ENCODE data around the gene ENTR1.

Gene ENTR1

DNA sequence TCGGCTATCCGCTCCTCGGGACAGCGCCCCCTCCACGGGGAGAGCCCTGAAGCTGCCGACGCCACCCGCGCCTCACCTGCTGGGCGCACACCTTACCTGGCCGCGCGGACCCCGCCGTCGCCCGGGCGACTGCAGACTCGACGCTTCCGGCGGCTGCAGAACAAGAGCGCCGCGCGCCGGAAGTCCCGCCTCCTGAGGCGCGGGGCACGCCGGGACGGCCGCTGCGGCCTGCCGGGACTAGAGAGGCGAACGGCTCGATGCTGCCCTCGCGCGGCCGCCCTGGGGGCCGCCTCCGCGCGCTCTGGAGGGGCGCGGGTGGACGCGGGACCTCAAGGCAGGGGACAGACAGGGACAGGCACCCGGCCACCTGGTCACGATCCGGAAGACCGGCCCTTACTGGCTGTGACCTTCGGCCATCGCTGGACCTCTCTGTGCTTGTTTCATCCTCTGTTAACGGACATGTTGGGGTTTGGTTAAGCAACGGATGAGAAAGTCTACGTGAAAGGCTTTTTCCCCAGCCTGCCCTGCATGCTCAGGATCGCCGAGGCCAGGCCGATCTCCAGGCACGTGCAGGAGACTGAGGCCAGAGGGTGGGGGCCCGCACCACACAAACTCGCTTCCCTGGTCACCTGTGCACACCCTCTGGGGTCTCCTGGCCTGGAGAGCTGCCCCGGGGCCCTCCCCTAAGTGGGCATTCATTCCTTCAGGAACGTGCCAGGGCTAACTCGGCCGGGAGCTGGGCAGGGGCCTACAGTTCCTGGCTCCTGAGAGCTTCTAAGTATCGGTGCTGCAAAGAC is 10.2 kb downstream of the ENTR1 start, which contains the start of gene SNAPC4:
TSS of gene SNAPC4 (minus strand) at position 133 of the 797 bp plus-strand sequence. CDS start 1,742 bp downstream, outside the sequence.
- in situ Hi-C loops (cut with MboI; ENCODE audit: low sequenced_read_pairs) = no loop called here

DNA sequence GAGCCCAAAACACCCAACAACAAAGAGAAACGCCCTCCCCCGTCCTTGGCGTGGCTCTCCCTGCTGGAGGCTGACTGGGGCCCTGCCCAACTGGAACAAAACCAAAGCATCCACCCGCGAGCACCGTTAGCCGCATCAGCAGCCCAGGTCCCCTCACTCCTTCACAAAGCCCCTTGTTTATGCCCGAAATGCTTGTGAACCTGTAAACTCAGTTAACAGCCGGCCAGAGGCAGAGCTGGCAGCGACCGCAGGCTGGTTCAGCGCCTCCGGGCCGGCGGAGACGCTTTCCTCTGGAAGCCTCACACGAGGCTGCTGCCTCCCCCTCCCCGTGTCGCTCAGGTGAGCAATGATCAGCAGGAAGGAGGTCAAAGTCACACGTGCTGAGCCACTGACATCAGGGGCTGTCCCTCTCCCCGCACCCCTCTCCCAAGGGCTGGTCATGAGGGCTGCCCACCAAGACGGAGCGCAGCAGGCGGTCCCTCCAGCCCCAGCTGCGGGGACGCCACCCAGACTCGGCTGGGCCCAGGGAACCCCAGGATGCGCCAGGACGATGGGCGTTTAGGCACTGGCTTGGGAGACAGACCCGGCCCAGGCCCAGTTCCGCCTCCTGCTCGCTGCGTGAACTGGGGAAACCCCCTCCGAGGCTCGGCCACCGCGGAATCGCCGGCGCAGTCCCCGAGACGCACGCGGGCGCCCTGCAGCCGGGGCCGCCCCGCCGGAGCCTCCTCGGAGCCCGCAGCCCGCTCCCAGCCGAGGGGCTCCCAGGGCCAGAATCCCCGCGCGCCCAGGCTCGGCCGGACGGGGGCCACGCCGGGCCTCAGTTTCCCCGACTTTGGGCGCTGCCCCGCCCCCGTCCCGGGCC is 11.0 kb downstream of the ENTR1 start:
- in situ Hi-C loops (cut with MboI; ENCODE audit: low sequenced_read_pairs) = no loop called here

- in situ Hi-C loops (cut with MboI; ENCODE audit: low sequenced_read_pairs) = no loop called here
Measured at GRCh38 chr9:136398286-136398685, 12.1 kb downstream of the ENTR1 start.

DNA sequence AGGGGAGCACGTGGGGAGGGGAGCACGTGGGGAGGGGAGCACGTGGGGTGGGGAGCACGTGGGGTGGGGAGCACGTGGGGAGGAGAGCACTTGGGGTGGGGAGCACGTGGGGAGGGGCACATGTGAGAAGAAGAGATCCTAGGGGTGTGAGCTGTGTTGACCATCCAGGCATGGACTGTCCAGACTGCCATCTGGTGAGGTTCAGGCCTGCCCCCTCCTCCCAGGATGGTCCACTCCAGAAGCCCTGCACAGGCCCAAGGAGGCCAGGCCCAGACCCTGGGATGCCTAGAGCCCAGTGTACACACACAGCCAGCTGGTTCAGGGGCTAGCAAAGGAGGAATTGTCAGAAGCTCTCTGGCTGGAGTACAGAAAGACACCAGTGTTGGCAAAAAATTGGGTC is 12.8 kb downstream of the ENTR1 start:
- in situ Hi-C loops (cut with MboI; ENCODE audit: low sequenced_read_pairs) = no loop called here

DNA sequence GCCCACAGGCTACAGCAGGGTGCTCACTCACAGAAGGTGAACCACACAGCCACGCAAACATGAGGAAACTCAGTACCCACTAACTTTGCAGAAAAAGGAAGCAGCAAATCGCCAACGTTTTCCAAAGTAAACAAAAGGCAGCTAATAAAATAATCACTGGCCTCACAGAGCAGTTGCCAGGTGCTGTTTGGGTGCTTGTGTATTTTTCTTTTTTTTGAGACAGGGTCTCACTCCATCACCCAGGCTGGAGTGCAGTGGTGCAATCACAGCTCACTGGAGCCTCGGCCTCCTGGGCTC is 14.2 kb downstream of the ENTR1 start:
- in situ Hi-C loops (cut with MboI; ENCODE audit: low sequenced_read_pairs) = no loop called here

- in situ Hi-C loops (cut with MboI; ENCODE audit: low sequenced_read_pairs) = no loop called here
Measured at GRCh38 chr9:136395345-136396218, 14.8 kb downstream of the ENTR1 start.

GRCh38 chr9:136395020-136395340 is 15.4 kb downstream of the ENTR1 start:
- in situ Hi-C loops (cut with MboI; ENCODE audit: low sequenced_read_pairs) = no loop called here

GRCh38 chr9:136394312-136395019 is 15.9 kb downstream of the ENTR1 start:
- in situ Hi-C loops (cut with MboI; ENCODE audit: low sequenced_read_pairs) = no loop called here

GRCh38 chr9:136393531-136393930 is 16.9 kb downstream of the ENTR1 start:
- in situ Hi-C loops (cut with MboI; ENCODE audit: low sequenced_read_pairs) = no loop called here

DNA sequence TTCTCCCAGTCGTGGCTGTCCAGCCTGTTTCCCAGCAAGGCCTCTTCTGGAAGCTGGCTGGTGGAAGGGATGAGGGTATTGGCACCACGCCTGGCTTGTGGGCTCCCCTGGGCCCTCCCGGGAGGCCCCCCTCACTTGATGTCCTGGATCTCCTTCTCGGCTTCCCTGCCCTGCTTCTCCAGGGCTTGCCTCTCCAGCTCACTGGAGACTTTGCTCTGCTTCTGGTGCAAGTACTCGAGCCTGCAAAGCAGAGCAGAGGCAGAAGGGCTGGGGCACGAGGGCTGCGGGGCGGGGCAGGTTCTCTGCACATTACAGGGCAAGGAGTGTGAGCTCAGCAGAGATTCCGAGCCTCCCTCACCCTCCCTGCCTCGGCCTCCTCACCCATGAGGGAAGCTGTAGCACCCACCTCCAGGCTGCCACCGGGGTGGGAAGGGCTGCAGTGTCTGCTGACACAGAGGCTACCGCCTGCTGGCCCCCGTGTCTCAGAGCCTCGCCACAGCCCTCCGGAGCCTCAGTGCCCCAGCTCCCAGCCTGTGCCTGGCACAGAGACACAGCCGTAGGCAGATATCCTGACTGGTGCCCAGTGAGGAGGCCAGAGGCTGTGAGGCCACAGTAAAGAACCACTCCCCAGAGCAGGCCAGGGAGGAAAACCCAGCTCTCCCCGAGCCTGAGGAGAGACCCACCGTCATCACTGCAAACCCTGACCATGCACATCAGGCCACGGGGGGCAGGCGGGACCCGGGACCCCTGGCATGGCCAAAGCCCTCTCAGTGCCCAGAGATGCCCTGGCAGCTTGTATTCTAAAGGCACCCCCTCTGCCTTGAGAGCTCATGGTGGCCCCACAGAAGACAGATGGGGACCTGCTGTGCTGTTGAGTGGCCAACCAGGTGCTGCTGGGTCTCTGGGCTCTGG is 17.6 kb downstream of the ENTR1 start:
- in situ Hi-C loops (cut with MboI; ENCODE audit: low sequenced_read_pairs) = no loop called here

DNA sequence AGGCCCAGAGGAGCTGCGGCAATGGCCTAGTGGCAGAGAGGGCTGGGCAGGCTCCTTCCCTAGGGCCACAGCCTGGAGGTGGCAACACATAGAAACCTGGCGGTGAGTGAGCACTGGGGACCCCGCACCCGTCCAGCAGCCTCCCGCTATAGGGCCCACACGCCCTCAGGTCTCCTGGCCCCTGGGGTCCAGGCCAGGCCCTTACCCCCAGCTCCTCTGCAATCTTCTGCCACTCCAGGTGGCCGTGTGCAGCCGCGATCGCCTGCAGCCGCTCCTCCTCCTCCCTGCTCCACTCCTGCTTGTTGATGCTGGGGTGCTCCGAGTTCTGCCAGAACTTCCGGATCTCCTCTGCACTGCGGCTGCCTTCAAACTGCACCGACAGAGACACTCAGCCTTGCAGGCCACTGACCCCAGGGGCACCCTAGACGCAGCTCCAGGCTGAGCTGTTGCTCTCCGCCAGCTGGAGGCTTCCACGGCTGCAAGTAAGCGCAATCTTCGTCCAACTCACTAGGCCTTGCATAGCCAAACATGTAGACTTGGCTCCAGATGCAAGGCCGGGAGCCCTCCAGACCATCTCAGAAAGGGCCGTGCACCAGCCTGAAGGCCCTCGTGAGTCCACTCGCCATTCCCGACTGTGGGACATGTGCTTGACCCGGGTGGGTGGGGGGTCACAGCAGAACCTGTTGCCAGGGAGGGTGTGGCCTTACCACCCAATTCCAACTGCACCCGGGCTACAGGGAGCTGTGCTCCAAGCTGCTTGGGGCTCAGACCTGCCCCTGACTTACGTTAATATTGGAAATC is 18.5 kb downstream of the ENTR1 start:
- in situ Hi-C loops (cut with MboI; ENCODE audit: low sequenced_read_pairs) = no loop called here

DNA sequence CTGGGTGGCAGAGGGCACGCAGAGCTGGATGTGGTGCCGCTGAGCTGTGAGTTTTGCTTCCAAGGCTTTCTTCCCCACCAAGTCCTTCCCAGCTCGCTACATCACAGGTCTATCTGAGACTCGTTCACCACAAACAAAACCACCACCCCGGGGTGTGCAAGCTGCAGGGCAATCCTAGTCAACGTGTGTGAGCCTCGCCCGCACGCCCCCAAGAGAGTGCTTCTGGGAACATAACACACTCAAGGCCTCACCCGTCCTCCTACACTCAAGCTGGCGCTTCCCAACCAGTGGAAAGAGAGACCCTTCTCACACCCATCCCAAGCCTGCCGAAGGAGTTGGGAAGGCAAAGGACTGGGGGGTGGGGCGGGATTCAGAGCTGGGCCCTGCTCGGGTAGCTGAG is 21.0 kb downstream of the ENTR1 start:
- in situ Hi-C loops (cut with MboI; ENCODE audit: low sequenced_read_pairs) = no loop called here

DNA sequence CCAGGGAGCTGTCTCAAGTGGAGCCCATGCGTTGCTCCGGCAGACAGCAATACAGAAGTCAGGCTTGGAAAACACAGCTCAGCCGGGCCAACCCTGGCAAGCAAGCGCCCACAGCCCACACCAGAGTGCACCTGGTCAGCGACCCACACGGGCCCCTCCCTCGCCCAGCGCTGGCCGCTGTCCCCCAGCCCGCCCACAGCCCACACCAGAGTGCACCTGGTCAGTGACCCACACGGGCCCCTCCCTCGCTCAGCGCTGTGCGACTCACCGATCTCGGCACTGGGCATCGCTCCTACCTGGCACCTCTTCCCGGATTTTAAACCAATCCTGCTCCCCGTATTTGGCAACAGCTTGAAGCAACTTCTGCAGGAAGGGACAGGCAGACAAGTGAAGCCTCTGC is 23.2 kb downstream of the ENTR1 start:
- in situ Hi-C loops (cut with MboI; ENCODE audit: low sequenced_read_pairs) = no loop called here

- in situ Hi-C loops (cut with MboI; ENCODE audit: low sequenced_read_pairs) = no loop called here
Measured at GRCh38 chr9:136386018-136386417, 24.4 kb downstream of the ENTR1 start.

DNA sequence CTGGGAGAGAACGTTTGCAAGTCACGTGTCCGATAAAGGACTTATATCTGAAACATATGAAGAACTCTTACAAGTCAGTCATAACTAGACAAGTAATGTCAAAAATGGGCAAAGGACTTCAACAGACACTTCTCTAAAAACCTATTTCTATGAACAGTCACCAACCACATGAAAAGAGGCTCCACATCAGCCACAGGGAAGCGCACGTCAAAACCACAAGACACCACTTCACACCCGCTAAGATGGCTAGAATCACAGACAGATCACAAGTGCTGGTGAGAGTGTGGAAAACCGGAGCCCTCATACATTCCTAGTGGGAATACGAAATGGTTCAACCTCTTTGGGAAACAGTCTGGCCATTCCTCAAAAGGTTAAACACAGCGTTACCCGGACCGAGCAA is 25.4 kb downstream of the ENTR1 start:
- in situ Hi-C loops (cut with MboI; ENCODE audit: low sequenced_read_pairs) = no loop called here

- in situ Hi-C loops (cut with MboI; ENCODE audit: low sequenced_read_pairs) = no loop called here
Measured at GRCh38 chr9:136383436-136383835, 27.0 kb downstream of the ENTR1 start.

DNA sequence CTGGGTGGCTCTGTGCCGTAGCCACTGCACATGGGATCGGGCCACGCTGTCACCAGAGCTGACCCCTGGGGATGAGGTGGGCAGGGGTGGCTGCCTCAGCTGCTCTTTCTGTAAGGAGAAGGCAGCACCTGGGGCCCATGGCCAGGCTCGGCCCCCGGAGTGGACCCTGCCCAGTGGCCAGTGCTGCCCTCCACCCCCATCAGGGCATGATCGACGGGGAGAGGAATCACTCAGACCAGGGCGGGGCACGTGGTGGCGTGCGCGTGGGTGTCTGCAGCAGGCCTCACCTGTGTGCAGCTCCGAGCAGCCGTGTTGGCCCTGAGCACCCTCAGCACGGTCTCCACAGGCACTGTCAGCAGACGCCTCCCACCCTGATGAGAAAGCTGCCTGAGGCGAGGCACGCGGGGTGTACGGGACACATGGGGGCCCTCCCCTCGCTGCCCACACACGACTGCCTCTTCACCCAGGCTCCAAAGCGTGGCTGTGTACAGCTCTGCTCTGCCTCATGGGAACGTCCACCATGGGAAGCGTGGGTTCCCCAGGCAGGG is 28.4 kb downstream of the ENTR1 start:
- in situ Hi-C loops (cut with MboI; ENCODE audit: low sequenced_read_pairs) = no loop called here

DNA sequence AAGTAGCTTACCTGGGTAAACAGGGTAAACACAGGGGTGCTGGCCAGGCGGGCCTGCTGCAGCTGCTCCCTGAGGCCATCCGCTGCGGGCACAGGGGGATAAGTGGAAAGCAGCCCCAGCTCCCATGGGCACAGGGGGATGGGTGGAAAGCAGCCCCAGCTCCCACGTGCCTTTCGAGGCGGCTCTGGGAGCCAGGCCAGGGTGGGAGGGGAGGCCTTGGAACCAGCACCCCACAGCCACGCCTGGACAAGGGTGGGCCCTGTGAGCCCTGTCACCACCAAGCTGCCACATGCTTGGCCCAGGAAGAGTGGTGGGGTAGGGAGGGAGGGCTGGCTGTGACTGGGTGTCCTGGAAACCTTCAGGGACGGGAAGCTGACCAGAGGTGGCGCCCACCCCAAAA is 29.1 kb downstream of the ENTR1 start:
- in situ Hi-C loops (cut with MboI; ENCODE audit: low sequenced_read_pairs) = no loop called here

DNA sequence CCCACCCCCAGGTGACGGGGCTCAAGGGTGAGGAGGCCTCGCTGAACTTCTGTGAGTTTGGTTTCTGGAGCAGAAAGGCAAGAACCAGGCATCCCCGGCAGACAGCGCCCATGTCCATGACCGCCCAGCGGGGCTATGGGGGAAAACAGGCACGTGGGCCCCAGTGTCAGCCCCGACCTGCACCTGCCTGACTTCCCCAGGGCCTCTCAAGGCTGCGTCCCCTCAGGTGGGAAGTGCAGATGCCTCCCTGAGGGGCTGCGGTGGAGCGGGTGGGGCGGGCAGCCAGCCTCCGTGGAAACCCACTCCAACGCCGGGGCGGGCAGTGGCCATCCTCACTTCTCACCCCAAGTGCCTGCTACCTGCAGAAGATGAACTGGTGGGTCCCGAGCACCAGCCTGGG is 30.0 kb downstream of the ENTR1 start:
- in situ Hi-C loops (cut with MboI; ENCODE audit: low sequenced_read_pairs) = no loop called here

Measured in HL-60/S4 treated with retinoic acid at 250 ng/mL for 4 days and 3 days (cell line).